OCI-LY7 (cell line): ENCODE results near the gene STMN3. TPM values are rescaled to one million over a fixed set of nuclear protein-coding genes. Genes with fewer than 3 reads are reported as not detected.

Experiments
- BruUV-seq: library from RNA; stranded (reverse); fragments of 400-500 nt; replicated peaks from 2 replicates; lab custom pipeline; 2021; lab: Mats Ljungman, UMichigan
- CTCF ChIA-PET: fragments of 300-600 bp; sonication (Branson Sonifier 250); formaldehyde crosslinking; loops from one replicate; lab custom pipeline; 2022; ENCODE audit warnings: antibody characterized with exemption; ENCODE audit not compliant: unreplicated experiment; lab: Charles Lee
- POLR2A ChIA-PET: fragments of 300-600 bp; sonication (Branson Sonifier 250); formaldehyde crosslinking; loops from one replicate; lab custom pipeline; 2022; ENCODE audit warnings: antibody characterized with exemption; lab: Charles Lee
- DNase-seq: peaks from one replicate; pipeline ENCODE4 v3.0.0-alpha.2; 2015; ENCODE audit warnings: low spot score
- H2AFZ ChIP-seq: fragments of 200-600 bp; sonication (generic), shearing (Covaris generic); 2 replicates; pipeline ENCODE4 v1.6.1; 2014; ENCODE audit warnings: mild to moderate bottlenecking, antibody characterized with exemption, low read length, moderate library complexity
- H3K27ac ChIP-seq: fragments of 200-600 bp; sonication (generic); 2 replicates; pipeline ENCODE4 v1.5.1; 2014; ENCODE audit warnings: mixed run types, low read depth, mild to moderate bottlenecking, moderate library complexity, low read length, inconsistent platforms; ENCODE audit not compliant: poor library complexity, severe bottlenecking
- H3K36me3 ChIP-seq: fragments of 200-600 bp; sonication (generic); 2 replicates; pipeline ENCODE4 v1.6.1; 2014; ENCODE audit warnings: mild to moderate bottlenecking, antibody characterized with exemption, low read length, moderate library complexity, mixed read lengths; ENCODE audit not compliant: insufficient read depth
- H3K4me1 ChIP-seq: fragments of 200-600 bp; sonication (generic); 2 replicates; pipeline ENCODE4 v1.5.1; 2014; ENCODE audit warnings: mild to moderate bottlenecking, low read length; ENCODE audit not compliant: insufficient read depth, poor library complexity, severe bottlenecking
- H3K4me2 ChIP-seq: fragments of 200-600 bp; sonication (generic); 2 replicates; pipeline ENCODE4 v1.6.1; 2014; ENCODE audit warnings: mild to moderate bottlenecking, low read length
- H3K4me3 ChIP-seq: fragments of 200-600 bp; sonication (generic); 2 replicates; pipeline ENCODE4 v1.5.1; 2014; ENCODE audit warnings: mild to moderate bottlenecking, low read depth, low read length; ENCODE audit not compliant: poor library complexity, severe bottlenecking
- H3K79me2 ChIP-seq: fragments of 200-600 bp; sonication (generic); 2 replicates; pipeline ENCODE4 v1.6.1; 2016; ENCODE audit warnings: low read depth, mild to moderate bottlenecking, low read length, moderate library complexity, mixed read lengths; ENCODE audit not compliant: insufficient read depth
- H3K9me2 ChIP-seq: fragments of 200-600 bp; sonication (generic); 2 replicates; pipeline ENCODE4 v1.6.1; 2016; ENCODE audit warnings: mild to moderate bottlenecking, low read length, mixed read lengths; ENCODE audit not compliant: insufficient read depth
- H3K9me3 ChIP-seq: fragments of 200-600 bp; sonication (generic); 2 replicates; pipeline ENCODE4 v1.6.1; 2014; ENCODE audit warnings: mild to moderate bottlenecking, mixed run types, low read length, mixed read lengths
- H4K20me1 ChIP-seq: fragments of 200-600 bp; sonication (generic); 2 replicates; pipeline ENCODE4 v1.6.1; 2014; ENCODE audit warnings: mild to moderate bottlenecking, antibody characterized with exemption, low read length, moderate library complexity, mixed read lengths; ENCODE audit not compliant: insufficient read depth
- EZH2phosphoT487 ChIP-seq: fragments of 200-600 bp; sonication (generic); IDR thresholded peaks from 2 replicates; pipeline ENCODE4 v1.6.1; 2018; ENCODE audit warnings: low read depth, borderline replicate concordance, mild to moderate bottlenecking, mixed run types, antibody characterized with exemption, low read length, moderate library complexity, mixed read lengths
- intact Hi-C: fragments of 100-400 bp; cut with micrococcal nuclease; formaldehyde crosslinking; loops from one replicate; pipeline ENCODE4 v1.10.0; 2022; ENCODE audit not compliant: unreplicated experiment
- total RNA-seq, 2 experiments: library from RNA; depleted of rRNA in 1 of 2; stranded (reverse); fragments of >200 nt in 1 of 2; shearing (Covaris generic) in 1 of 2; gene quantifications; 2 replicates each; pipeline ENCODE4 v1.2.3, GENCODE V29; 2014 to 2022
- TF ChIP-seq, protein P1 (sequence below): fragments of 200-600 bp; sonication (generic); conservative IDR thresholded peaks from 2 replicates; pipeline ENCODE4 v1.5.1; 2014; ENCODE audit warnings: mild to moderate bottlenecking, antibody characterized with exemption, low read length, moderate library complexity, mixed read lengths

Gene STMN3
- total RNA-seq, 2 experiments from 2014 or later, result 6.7 TPM

DNA sequence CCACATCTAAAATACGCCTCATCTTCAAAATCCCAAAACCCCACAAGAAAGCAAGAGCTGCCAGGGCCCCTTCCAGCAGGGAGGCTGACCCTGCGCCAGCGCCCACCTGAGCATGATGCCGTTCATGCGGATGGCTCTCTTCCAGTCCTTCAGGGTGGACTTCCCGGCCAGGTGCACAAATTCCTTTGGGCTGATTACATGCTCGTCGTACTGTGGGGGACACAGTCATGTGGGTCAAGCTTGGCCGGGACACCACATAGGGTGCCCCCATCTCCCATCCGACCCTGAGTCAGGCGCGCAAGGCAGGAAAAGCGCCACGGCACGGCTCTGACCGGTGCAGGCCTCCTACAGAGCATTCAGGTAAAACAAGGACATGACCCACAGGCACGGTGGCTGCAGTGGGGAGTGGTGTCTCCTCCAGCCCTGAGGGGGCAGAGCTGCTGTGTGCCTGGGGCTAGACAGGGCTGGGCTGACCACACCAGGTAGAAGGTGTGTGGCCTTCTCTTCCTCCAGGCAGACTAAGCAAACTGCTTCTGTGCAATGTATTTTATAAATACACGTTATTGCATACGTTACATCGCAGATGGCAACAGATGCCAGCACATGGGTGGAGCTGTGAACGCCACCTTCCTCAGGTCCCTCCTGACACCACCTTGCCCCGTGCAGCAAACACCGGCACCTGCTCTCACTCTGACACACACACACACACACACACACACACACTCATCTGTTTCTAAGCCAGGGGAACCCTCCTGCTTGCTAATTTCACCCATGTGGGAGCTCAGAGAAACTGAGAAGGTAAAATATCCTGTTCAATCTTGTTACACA, 55.4 kb downstream of the STMN3 start:
- no TSS peak for BruUV-seq
- H3K4me3 ChIP-seq, result no peak overlapping the region
- no peak overlapping the region for H3K4me2 ChIP-seq
- no peak for DNase-seq
- H3K79me2 ChIP-seq, result no peaks in the 10 kb centered on the region
- intact Hi-C loops, result no loop called here
- no peaks in the 10 kb centered on the region for H3K9me3 ChIP-seq
- no peak overlapping the region for H2AFZ ChIP-seq
- TF ChIP-seq EZH2phosphoT487, result no peak
- TF ChIP-seq, protein P1, sequence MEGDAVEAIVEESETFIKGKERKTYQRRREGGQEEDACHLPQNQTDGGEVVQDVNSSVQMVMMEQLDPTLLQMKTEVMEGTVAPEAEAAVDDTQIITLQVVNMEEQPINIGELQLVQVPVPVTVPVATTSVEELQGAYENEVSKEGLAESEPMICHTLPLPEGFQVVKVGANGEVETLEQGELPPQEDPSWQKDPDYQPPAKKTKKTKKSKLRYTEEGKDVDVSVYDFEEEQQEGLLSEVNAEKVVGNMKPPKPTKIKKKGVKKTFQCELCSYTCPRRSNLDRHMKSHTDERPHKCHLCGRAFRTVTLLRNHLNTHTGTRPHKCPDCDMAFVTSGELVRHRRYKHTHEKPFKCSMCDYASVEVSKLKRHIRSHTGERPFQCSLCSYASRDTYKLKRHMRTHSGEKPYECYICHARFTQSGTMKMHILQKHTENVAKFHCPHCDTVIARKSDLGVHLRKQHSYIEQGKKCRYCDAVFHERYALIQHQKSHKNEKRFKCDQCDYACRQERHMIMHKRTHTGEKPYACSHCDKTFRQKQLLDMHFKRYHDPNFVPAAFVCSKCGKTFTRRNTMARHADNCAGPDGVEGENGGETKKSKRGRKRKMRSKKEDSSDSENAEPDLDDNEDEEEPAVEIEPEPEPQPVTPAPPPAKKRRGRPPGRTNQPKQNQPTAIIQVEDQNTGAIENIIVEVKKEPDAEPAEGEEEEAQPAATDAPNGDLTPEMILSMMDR, result no peak
- H3K9me2 ChIP-seq, result no peaks in the 10 kb centered on the region
- no peak overlapping the region for H3K27ac ChIP-seq
- H3K4me1 ChIP-seq, result no peaks in the 10 kb centered on the region
- POLR2A ChIA-PET, result no interaction called here
- H4K20me1 ChIP-seq, result no peaks in the 10 kb centered on the region
- CTCF ChIA-PET, result no interaction called here
- peaks cover 33% of the 10 kb centered on the region for H3K36me3 ChIP-seq

DNA sequence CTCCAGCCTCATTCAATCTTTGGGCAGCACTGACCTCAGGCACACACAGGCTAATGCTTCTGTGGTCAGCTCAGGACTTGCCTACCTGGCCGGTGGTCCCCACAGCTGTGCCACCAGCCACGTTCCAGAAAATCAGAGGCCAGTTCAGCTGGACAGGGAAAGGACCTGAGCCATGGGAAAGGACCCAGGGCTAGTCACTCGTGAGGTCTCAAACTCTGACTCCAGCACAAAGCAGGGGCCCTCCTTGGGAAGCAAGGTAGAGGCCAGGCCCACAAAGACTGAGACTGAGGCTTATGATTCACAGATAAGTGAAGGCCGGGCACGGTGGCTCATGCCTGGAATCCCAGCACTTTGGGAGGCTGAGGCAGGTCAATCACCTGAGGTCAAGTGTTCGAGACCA, 56.8 kb downstream of the STMN3 start:
- POLR2A ChIA-PET, result no interaction called here
- DNase-seq, result no peak
- Histone ChIP-seq H3K4me3 (no peak overlapping the region), H3K36me3 (peaks cover 26% of the 10 kb centered on the region), H2AFZ (no peak overlapping the region), H4K20me1 (no peaks in the 10 kb centered on the region), H3K79me2 (no peaks in the 10 kb centered on the region), H3K9me2 (no peaks in the 10 kb centered on the region), H3K4me2 (no peak overlapping the region), H3K27ac (no peak overlapping the region), H3K9me3 (no peaks in the 10 kb centered on the region), H3K4me1 (no peaks in the 10 kb centered on the region)
- no peak for TF ChIP-seq EZH2phosphoT487
- TF ChIP-seq, protein P1, result no peak
- CTCF ChIA-PET, result no interaction called here
- intact Hi-C loops, result no loop called here
- BruUV-seq, result no TSS peak
